Sigmoid colon (tissue), 7 donors: ENCODE measurements around the gene TDO2. TPM values are rescaled to one million over a fixed set of nuclear protein-coding genes. Genes with fewer than 3 reads are reported as not detected.

Source experiments
- DNase-seq: peaks from one replicate; pipeline ENCODE4 v3.0.0-alpha.2; 2019
- H3K27ac ChIP-seq, 4 donors: fragments of 200-600 bp; sonication (generic); one replicate each; pipeline ENCODE4 v1.5.1; 2016 to 2019; ENCODE audit warnings: mild to moderate bottlenecking in 1 of 4
- H3K27me3 ChIP-seq, 3 donors: fragments of 200-600 bp; sonication (generic); one replicate each; pipeline ENCODE4 v1.5.1; 2019; ENCODE audit warnings: mild to moderate bottlenecking in 1 of 3
- H3K36me3 ChIP-seq, 4 donors: fragments of 200-600 bp; sonication (generic); one replicate each; pipeline ENCODE4 v1.5.1; 2016 to 2019
- H3K4me1 ChIP-seq, 4 donors: fragments of 200-600 bp; sonication (generic); one replicate each; pipeline ENCODE4 v1.5.1; 2017 to 2019
- H3K4me3 ChIP-seq, 4 donors: fragments of 200-600 bp; sonication (generic); one replicate each; pipeline ENCODE4 v1.5.1; 2017 to 2019; ENCODE audit warnings: mild to moderate bottlenecking in 2 of 4, moderate library complexity in 1 of 4
- H3K9me3 ChIP-seq, 4 donors: fragments of 200-600 bp in 3 of 4; sonication (generic) in 3 of 4; one replicate each; pipeline versions ENCODE4 v1.5.1 to v1.6.1; 2013 to 2019
- EP300 ChIP-seq, 4 donors: sonication (generic); formaldehyde crosslinking; IDR thresholded peaks; one replicate each; pipeline ENCODE4 v1.6.1; 2017; ENCODE audit warnings: antibody characterized with exemption in 4 of 4
- POLR2A ChIP-seq, 2 donors: fragments of 450-650 bp; IDR thresholded peaks; one replicate each; pipeline ENCODE4 v1.6.1; 2016; ENCODE audit warnings: antibody characterized with exemption in 2 of 2, mild to moderate bottlenecking in 2 of 2, moderate library complexity in 2 of 2
- POLR2AphosphoS5 ChIP-seq, 4 donors: sonication (generic); formaldehyde crosslinking; IDR thresholded peaks; one replicate each; pipeline ENCODE4 v1.6.1; 2017; ENCODE audit warnings: antibody characterized with exemption in 4 of 4
- WGBS, 2 donors: extraction: QIAGEN DNeasy Blood & Tissue Kit; methylation state at CpG; one replicate each; pipeline ENCODE4 v1.1.7; 2013; 5-methylcytosine and 5-hydroxymethylcytosine counted together
- intact Hi-C: fragments of 100-400 bp; cut with DNase I; formaldehyde crosslinking; loops from one replicate; pipeline ENCODE4 v1.15.1; 2023
- polyA plus RNA-seq, 3 donors: library from polyadenylated mRNA; stranded (reverse); fragments of 200-250 nt; gene quantifications; one replicate each; pipeline ENCODE4 v1.2.3, GENCODE V29; 2013
- total RNA-seq, 4 donors: library from RNA; depleted of rRNA; stranded (reverse); fragments of >200 nt; gene quantifications; one replicate each; pipeline ENCODE4 v1.1.0, GENCODE V29; 2016
- TF ChIP-seq, protein P1 (sequence below), 4 experiments: fragments of 450-650 bp in 3 of 4; fragments of 200-600 bp in 1 of 4; IDR thresholded peaks; one replicate each; pipeline ENCODE4 v1.5.1; 2016 to 2019; ENCODE audit warnings: antibody characterized with exemption in 4 of 4, mild to moderate bottlenecking in 3 of 4, moderate library complexity in 2 of 4
- donor health status: healthy with polysubstance abuse.
- donor health status: Bipolar disorder and iron deficiency.
- donor health status: healthy.

Gene TDO2
- total and polyA plus RNA-seq, 7 donors: 0.36 to 5.4 (median 0.49) TPM; not detected in 4

- H3K27ac ChIP-seq: no peak overlapping the region
- intact Hi-C loops: no loop called here
- no peak overlapping the region for H3K4me3 ChIP-seq
- WGBS, 2 donors: 81 to 82% methylated on average over 4 of the region's 4 CpGs
- no peaks in the 10 kb centered on the region for H3K27me3 ChIP-seq
- H3K36me3 ChIP-seq: peaks cover 0 to 36% (median 2%) of the 10 kb centered on the region in 4 donors
- no peaks in the 10 kb centered on the region for H3K4me1 ChIP-seq
- TF ChIP-seq POLR2A (IDR thresholded peaks at IDR 0.05): no peak
- TF ChIP-seq, protein P1, sequence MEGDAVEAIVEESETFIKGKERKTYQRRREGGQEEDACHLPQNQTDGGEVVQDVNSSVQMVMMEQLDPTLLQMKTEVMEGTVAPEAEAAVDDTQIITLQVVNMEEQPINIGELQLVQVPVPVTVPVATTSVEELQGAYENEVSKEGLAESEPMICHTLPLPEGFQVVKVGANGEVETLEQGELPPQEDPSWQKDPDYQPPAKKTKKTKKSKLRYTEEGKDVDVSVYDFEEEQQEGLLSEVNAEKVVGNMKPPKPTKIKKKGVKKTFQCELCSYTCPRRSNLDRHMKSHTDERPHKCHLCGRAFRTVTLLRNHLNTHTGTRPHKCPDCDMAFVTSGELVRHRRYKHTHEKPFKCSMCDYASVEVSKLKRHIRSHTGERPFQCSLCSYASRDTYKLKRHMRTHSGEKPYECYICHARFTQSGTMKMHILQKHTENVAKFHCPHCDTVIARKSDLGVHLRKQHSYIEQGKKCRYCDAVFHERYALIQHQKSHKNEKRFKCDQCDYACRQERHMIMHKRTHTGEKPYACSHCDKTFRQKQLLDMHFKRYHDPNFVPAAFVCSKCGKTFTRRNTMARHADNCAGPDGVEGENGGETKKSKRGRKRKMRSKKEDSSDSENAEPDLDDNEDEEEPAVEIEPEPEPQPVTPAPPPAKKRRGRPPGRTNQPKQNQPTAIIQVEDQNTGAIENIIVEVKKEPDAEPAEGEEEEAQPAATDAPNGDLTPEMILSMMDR (IDR thresholded peaks at IDR 0.05): no peak
- TF ChIP-seq EP300 (IDR thresholded peaks at IDR 0.05): no peak
- TF ChIP-seq POLR2AphosphoS5 (IDR thresholded peaks at IDR 0.05): no peak
- H3K9me3 ChIP-seq: no peaks in the 10 kb centered on the region
- no peak for DNase-seq
Measured at GRCh38 chr4:155935389-155935986, 32.0 kb downstream of the TDO2 start.

GRCh38 chr4:155941085-155941790 is 37.7 kb downstream of the TDO2 start:
- DNase-seq: no peak
- no peak overlapping the region for H3K27ac ChIP-seq
- 63 to 81% methylated on average over 6 of the region's 6 CpGs for WGBS, 2 donors
- H3K27me3 ChIP-seq: no peaks in the 10 kb centered on the region
- no peak overlapping the region for H3K4me3 ChIP-seq
- TF ChIP-seq POLR2A (IDR thresholded peaks at IDR 0.05): no peak
- no peak for TF ChIP-seq POLR2AphosphoS5 (IDR thresholded peaks at IDR 0.05)
- TF ChIP-seq, protein P1 (IDR thresholded peaks at IDR 0.05): no peak
- no peak for TF ChIP-seq EP300 (IDR thresholded peaks at IDR 0.05)
- intact Hi-C loops: no loop called here
- H3K4me1 ChIP-seq: no peaks in the 10 kb centered on the region
- peaks cover 0 to 53% (median 2%) of the 10 kb centered on the region in 4 donors for H3K36me3 ChIP-seq
- H3K9me3 ChIP-seq: no peaks in the 10 kb centered on the region

DNA sequence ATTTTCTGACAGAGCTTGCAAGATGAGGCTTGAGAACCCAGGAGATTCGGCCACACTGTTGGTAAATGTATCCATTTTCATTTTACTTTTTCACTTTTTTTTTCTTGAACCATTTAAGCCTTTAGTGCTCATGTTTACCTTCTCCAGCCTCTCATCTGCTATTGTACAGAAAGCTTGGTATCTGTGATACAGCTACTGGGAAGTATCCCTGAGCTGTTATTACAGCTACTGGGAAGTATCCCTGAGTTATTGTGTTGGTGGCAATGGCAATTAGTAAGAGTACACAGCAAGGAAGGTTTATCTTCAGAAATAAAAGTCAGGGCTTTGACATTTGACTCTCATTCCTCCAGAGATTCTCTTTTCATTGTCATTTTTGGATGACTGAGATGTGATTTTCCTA is 38.3 kb downstream of the TDO2 start:
- Histone ChIP-seq H3K9me3 (no peaks in the 10 kb centered on the region), H3K27ac (no peak overlapping the region), H3K4me3 (no peak overlapping the region), H3K27me3 (no peaks in the 10 kb centered on the region), H3K4me1 (no peaks in the 10 kb centered on the region), H3K36me3 (peaks cover 0 to 53% (median 2%) of the 10 kb centered on the region in 4 donors)
- TF ChIP-seq, protein P1 (IDR thresholded peaks at IDR 0.05): no peak
- TF ChIP-seq POLR2AphosphoS5 (IDR thresholded peaks at IDR 0.05) (no peak), POLR2A (IDR thresholded peaks at IDR 0.05) (no peak), EP300 (IDR thresholded peaks at IDR 0.05) (no peak)
- intact Hi-C loops: no loop called here
- 95 to 98% methylated on average over 1 of the region's 1 CpG for WGBS, 2 donors
- no peak for DNase-seq

DNA sequence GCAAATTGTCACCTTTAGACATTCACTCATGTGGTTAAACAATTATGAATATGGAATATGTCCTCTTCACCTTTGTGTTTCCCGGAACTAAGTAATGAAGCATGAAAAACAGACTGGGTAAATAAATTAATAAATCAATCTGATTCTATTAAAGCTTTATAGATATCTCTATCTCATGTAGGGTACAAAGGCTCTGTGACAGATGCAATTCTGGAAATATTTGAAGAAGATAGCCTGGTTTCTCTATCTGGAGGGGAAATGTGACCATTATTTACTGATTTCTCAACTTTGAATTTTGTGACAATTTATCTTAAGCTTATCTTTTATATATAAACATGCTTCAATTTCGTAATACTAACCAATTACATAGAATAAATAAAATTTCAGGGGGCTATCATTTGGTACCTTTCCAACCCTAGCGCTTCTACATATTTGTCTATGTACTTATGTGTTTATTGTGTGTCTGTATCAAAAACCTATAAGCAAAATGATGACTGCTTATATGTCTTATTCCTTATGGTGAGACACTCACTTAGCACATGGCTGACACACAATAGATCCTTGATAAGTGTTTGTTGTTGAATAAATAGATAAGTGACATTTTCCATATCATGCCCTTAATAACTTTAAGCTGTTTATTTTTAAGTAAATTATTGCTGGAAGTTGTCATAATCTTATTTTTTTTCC is 40.3 kb downstream of the TDO2 start:
- Histone ChIP-seq H3K4me3 (no peak overlapping the region), H3K9me3 (no peaks in the 10 kb centered on the region), H3K36me3 (peaks cover 0 to 33% (median 2%) of the 10 kb centered on the region in 4 donors), H3K4me1 (no peaks in the 10 kb centered on the region), H3K27ac (no peak overlapping the region), H3K27me3 (no peaks in the 10 kb centered on the region)
- DNase-seq: no peak
- intact Hi-C loops: no loop called here
- no peak for TF ChIP-seq POLR2AphosphoS5 (IDR thresholded peaks at IDR 0.05)
- TF ChIP-seq POLR2A (IDR thresholded peaks at IDR 0.05): no peak
- TF ChIP-seq EP300 (IDR thresholded peaks at IDR 0.05): no peak
- TF ChIP-seq, protein P1 (IDR thresholded peaks at IDR 0.05): no peak
- 83 to 86% methylated on average over 3 of the region's 3 CpGs for WGBS, 2 donors
